Measurements from ENCODE around the gene PIM3.
"Not testable (repeated sequence)": the region's sequence is repeated elsewhere in the genome, so short reads cannot be mapped to it uniquely, and the experiment has no call there.

DNA sequence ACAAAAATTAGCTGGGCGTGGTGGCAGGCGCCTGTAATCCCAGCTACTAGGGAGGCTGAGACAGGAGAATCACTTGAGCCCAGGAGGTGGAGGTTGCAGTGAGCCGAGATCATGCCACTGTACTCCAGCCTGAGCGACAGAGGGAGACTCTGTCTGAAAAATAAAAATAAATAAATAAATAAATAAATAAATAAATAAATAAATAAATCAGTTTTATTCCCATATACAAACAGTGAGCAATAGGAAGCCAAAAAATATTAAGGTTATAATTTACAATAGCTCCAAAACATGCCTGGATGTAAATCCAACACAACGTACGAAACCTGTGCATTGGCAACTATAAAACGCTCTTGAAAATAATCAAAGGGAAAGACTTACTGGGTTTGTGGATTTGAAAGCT is 21.2 kb downstream of the PIM3 start:
- not testable (repeated sequence) for TF ChIP-seq SUZ12 (IDR thresholded peaks at IDR 0.05; ENCODE audit: unreplicated experiment); CTCF (IDR thresholded peaks at IDR 0.05 in 2 of 3, conservative IDR thresholded peaks at IDR 0.05 in 1 of 3; ENCODE audit: control insufficient read depth in 2 of 3, extremely low read depth in 1 of 3, insufficient read depth in 1 of 3, low read depth in 3 of 3, low read length in 3 of 3); FOXK2 (IDR thresholded peaks at IDR 0.05); POLR2A (IDR thresholded peaks at IDR 0.05; ENCODE audit: low read depth, low read length); GABPA (IDR thresholded peaks at IDR 0.05; ENCODE audit: low read depth); TARDBP (IDR thresholded peaks at IDR 0.05; ENCODE audit: borderline replicate concordance)
- TF ChIP-seq, protein P1, sequence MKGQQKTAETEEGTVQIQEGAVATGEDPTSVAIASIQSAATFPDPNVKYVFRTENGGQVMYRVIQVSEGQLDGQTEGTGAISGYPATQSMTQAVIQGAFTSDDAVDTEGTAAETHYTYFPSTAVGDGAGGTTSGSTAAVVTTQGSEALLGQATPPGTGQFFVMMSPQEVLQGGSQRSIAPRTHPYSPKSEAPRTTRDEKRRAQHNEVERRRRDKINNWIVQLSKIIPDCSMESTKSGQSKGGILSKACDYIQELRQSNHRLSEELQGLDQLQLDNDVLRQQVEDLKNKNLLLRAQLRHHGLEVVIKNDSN (IDR thresholded peaks at IDR 0.05; ENCODE audit: borderline replicate concordance, extremely low read length, insufficient read depth, low read depth, low read length): not testable (repeated sequence)
- TF ChIP-seq, protein P2, sequence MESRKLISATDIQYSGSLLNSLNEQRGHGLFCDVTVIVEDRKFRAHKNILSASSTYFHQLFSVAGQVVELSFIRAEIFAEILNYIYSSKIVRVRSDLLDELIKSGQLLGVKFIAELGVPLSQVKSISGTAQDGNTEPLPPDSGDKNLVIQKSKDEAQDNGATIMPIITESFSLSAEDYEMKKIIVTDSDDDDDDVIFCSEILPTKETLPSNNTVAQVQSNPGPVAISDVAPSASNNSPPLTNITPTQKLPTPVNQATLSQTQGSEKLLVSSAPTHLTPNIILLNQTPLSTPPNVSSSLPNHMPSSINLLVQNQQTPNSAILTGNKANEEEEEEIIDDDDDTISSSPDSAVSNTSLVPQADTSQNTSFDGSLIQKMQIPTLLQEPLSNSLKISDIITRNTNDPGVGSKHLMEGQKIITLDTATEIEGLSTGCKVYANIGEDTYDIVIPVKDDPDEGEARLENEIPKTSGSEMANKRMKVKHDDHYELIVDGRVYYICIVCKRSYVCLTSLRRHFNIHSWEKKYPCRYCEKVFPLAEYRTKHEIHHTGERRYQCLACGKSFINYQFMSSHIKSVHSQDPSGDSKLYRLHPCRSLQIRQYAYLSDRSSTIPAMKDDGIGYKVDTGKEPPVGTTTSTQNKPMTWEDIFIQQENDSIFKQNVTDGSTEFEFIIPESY (IDR thresholded peaks at IDR 0.05): not testable (repeated sequence)
- TF ChIP-seq, protein P3, sequence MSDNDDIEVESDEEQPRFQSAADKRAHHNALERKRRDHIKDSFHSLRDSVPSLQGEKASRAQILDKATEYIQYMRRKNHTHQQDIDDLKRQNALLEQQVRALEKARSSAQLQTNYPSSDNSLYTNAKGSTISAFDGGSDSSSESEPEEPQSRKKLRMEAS (IDR thresholded peaks at IDR 0.05; ENCODE audit: low read depth, low read length): not testable (repeated sequence)
